H1 (cell line): Measurements from ENCODE around the gene TNS1. TPM values are rescaled to one million over a fixed set of nuclear protein-coding genes. Genes with fewer than 3 reads are reported as not detected.

Source experiments
- BACH1 ChIP-seq: IDR thresholded peaks from 2 replicates; pipeline ENCODE4 v1.6.1; 2012; ENCODE audit warnings: low read length, improper control_type of control experiment
- EP300 ChIP-seq, 2 experiments: IDR thresholded peaks; 1 replicate in 1 of 2; 2 replicates in 1 of 2; pipeline ENCODE4 v1.6.1; 2011 to 2012; ENCODE audit warnings: low read depth in 2 of 2, low read length in 2 of 2, mild to moderate bottlenecking in 2 of 2, borderline replicate concordance in 1 of 2, inconsistent platforms in 1 of 2, moderate library complexity in 1 of 2
- RXRA ChIP-seq: IDR thresholded peaks from 2 replicates; pipeline ENCODE4 v1.6.1; 2011; ENCODE audit warnings: low read depth, mild to moderate bottlenecking, low read length, moderate library complexity; ENCODE audit not compliant: insufficient read depth
- polyA plus RNA-seq, 7 experiments: library from polyadenylated mRNA; depleted of rRNA in 3 of 7; stranded (reverse) in 5 of 7; unstranded in 2 of 7; fragments of >200 nt in 5 of 7; fragments of 200-250 nt in 2 of 7; gene quantifications; 1 replicate in 5 of 7; 2 replicates in 1 of 7; 4 replicates in 1 of 7; pipeline versions ENCODE4 v1.2.1 to v1.2.3, GENCODE V29; 2011 to 2013; ENCODE audit warnings: missing spikeins in 2 of 7, mixed read lengths in 2 of 7
- total RNA-seq: library from RNA; stranded (reverse); fragmentation: NEBNext Ultra II Directional; extraction: Animal tissue kit (Norgen Biotek cat#: 25700); gene quantifications from 2 replicates; pipeline ENCODE4 v1.2.1, GENCODE V29; 2021

The TNS1 gene
- total and polyA plus RNA-seq, 2 of the 8 experiments (the other 6 are each of a cell fraction or from before 2014, with no cell fraction given): 1.5 to 5.1 TPM

- TF ChIP-seq RXRA (no peak), EP300 (IDR thresholded peaks at IDR 0.05; ENCODE audit: borderline replicate concordance in 1 of 2, low read depth in 2 of 2, low read length in 2 of 2) (no peak), BACH1 (no peak)
Observed at GRCh38 chr2:217880891-217881290, 121.9 kb downstream of the TNS1 start (continued).
